GM18505 (cell line): ENCODE measurements around the gene TRABD2A.
"Not testable (repeated sequence)": the region's sequence is repeated elsewhere in the genome, so short reads cannot be mapped to it uniquely, and the experiment has no call there.

Experiments
- ATAC-seq: cut with Tn5 transposase; IDR thresholded peaks from one replicate; pipeline ENCODE4 v1.9.1; 2021; ENCODE audit not compliant: unreplicated experiment
- POLR2A ChIP-seq: IDR thresholded peaks from 4 replicates; pipeline ENCODE4 v1.6.1; 2011; ENCODE audit warnings: borderline replicate concordance; ENCODE audit not compliant: insufficient read depth, insufficient read length; ENCODE audit errors: extremely low read depth

Gene TRABD2A, protein sequence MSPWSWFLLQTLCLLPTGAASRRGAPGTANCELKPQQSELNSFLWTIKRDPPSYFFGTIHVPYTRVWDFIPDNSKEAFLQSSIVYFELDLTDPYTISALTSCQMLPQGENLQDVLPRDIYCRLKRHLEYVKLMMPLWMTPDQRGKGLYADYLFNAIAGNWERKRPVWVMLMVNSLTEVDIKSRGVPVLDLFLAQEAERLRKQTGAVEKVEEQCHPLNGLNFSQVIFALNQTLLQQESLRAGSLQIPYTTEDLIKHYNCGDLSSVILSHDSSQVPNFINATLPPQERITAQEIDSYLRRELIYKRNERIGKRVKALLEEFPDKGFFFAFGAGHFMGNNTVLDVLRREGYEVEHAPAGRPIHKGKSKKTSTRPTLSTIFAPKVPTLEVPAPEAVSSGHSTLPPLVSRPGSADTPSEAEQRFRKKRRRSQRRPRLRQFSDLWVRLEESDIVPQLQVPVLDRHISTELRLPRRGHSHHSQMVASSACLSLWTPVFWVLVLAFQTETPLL

DNA sequence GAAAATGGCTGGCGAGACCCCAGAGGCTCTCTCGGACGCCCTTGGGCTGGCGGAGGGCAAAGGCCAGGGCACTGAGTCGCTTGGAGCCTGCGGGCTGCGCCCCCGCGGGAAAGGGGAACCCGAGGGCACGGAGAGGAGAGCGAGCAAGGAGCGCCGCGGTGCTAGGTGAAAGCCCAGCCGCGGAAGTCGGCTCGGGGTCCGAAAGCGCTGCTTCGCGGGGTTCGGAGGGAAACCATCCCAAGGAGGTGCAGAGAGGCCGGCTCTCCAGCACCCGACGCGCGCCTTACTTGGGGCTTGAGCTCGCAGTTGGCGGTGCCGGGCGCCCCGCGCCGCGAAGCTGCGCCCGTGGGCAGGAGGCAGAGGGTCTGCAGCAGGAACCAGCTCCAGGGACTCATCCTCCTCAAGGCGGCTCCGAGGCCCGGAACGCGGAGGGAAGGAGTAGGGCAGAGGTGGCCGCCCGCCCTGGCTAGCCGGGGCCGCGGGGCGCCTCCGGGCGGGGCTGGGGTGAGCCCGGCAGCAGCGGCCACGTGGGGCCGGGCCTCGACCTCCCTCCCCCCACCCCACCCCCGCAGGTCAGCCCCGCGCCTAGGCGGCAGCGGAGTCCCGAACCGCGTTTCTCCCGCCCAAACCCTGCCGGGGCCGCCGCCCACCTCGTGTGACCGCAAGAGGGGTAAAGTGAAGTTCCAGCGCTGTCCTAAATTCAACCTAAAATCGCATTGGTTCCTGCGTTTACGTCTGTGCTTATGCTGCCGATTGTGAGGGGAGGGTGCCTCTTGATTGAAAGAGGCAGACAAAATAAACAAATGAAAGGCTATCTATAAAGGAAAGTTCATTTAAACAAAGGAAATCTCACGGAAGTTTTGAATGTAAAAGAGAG is at the start of gene TRABD2A:
TSS of gene TRABD2A (minus strand) at position 440 of the 877 bp plus-strand sequence. CDS start at position 395, 45 bp downstream.
- no peak for TF ChIP-seq POLR2A
- ATAC-seq, result no peak

GRCh38 chr2:84927275-84927627 is 46.4 kb upstream of the TRABD2A start:
- ATAC-seq, result no peak
- no peak for TF ChIP-seq POLR2A

- peak; percentile 77 for ATAC-seq
Measured at GRCh38 chr2:84925724-84926376, 45.0 kb upstream of the TRABD2A start.

DNA sequence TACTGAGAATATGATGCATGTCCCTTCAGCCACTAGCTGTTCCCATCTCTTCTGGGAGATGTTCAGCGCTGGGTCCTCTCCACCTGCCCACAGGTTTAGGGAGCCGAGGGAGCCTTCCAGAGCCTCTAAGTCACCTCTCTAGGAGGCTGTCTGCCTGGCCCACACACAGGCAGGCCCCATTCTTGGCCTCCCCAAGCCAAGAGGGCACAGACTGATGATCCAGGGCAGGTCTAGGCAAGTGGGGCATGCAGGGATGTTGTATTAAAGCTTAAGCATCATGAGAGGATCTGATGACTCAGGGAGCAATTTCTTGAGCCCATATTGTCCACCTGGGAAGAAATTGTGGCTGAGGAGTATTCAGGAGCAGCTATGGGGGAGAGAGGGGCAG is 44.4 kb upstream of the TRABD2A start:
- TF ChIP-seq POLR2A, result no peak
- peak; percentile 1 for ATAC-seq

More at GRCh38 chr2:84925724-84926376, 45.0 kb upstream of the TRABD2A start:
- TF ChIP-seq POLR2A, result peak; percentile 35

DNA sequence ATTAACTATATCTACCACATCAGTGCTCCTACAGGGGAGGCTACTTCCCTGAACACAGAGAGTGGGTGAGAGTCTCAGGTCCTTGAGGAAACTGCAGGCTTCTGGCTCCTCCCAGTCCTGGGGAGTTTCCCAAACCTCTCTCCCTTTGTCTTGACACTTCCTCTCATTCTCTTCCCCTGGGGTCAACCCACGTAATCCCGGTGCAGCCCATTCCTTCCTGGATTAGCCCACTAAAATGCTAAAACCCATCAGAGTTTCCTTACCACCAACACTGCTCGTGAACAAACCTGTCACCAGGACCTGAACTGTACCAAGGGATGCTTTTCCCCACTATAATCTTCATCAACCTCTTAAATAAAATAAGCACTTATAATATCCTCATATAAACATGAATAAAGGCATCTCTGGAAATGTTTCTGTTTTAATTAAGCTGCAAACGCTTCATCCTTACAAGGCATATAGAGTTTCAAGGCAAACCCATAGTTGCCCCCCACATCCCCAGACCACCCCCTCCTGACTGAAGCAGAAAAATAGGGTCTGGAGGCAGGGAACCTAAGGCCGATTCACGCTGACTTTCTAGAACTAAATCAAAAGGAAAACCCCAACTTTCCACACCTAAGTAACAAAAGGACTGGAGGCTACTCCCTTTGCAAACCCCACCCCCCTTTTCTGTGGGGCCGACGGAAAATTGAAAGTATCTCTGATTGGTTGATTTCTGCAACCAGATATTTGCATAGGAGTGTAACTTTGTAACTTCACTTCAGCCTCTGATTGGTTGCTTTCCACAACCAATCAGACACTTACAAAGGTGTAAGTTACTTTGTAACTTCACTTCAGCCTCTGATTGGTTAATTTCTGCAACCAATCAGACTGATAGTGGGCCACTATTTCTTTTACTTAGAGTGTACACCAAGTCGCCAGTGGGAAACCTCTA is 43.6 kb upstream of the TRABD2A start:
- ATAC-seq, result no peak
- TF ChIP-seq POLR2A, result peak; percentile 29

DNA sequence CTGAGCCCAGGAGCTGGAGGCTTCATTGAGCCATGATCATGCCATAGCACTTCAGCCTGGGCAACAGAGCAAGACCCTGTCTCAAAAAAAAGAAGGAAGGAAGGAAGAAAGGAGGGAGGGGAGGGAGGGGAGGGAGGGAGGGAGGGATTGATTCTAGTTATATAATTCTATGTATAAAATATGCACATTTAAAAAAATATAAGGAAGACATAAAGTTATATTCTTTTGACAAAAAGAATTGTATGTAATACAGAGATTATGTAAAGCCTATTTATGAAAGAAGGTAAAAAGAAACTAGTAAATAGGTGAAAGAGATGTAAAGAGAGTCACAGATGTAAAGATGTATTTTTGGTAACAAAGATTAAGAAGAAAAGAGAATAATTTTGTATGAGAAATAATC is 42.1 kb upstream of the TRABD2A start:
- TF ChIP-seq POLR2A, result no peak
- no peak for ATAC-seq

DNA sequence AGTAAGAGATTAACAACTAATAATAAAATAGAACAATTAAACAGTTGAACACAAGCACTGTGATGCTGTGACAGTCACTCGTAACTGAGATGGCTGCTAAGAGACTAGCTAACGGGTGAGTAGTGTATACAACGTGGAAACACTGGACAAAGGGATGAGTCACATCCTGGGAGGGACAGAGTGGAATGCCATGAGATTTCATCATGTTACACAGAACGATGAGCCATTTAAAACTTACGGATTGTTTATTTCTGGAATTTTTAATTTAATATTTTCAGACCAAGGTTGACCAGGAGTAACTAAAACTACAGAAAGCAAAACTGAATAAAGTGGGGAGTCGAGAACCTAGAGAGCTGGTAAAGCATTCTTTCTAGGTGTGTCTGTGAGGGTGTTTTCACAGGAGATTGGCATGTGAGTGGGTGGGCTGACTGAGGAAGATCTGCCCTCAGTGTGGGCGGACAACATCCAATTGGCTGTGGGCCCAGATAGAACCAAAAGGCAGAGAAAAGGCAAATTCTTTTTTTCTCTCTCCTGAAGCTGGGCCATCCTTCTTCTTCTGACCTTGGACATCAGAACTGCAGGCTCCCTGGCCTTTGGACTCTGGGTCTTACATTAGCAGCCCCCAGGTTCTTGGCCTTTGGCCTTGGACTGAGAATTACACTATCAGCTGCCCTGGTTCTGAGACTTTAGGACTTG is 39.1 kb upstream of the TRABD2A start:
- TF ChIP-seq POLR2A, result peak; percentile 52
- peak; percentile 41 for ATAC-seq

DNA sequence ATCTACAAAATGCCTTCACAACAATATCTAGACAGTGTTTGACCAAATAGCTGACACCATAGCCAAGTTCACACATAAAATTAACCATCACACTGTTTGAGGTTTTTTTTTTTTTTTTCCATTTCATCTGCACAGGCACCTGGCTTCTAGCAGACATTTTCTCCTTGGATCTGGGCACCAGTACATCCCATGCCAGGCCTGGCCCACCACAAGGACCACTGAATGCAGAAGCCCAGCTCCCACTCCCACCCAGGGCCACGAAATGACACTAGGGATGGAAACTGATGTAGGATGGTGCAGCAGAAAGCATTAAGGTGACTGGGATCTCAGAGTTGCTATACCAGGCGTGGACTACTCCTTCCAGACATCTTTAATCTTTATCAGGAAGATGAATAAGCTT is 37.5 kb upstream of the TRABD2A start:
- TF ChIP-seq POLR2A, result no peak
- ATAC-seq, result no peak

DNA sequence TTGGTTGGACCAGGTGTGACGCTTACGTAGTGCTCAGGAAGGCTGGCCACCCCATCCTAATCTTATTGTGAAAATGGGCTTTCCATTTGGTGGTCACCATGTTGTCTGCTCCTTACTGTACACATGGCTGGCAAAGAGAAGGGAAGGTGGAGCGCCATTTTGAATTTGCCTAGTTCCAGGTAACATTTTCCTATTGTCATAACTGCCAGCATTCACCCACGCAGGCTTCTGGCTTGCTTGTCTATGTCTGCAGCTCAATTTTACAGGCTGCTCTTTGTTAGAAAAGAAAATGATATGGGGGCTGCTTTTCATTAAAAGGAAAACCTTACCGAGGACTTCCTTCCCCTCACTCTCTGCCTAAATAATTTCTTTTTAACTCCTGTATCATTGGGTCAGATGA is 36.9 kb upstream of the TRABD2A start:
- not testable (repeated sequence) for ATAC-seq

DNA sequence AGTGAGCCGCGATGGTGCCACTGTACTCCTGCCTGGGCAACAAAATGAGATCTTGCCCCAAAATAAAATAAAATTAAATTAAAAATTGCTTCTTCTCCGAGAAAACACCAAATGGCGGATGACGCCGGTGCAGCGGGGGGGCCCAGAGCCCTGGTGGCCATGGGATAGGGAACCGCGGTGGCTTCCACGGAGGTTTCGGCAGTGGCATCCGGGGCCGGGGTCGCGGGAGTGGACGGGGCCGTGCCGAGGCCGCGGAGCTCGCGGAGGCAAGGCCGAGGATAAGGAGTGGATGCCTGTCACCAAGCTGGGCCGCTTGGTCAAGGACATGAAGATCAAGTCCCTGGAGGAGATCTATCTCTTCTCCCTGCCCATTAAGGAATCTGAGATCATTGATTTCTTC is 34.8 kb upstream of the TRABD2A start:
- ATAC-seq, result not testable (repeated sequence)

GRCh38 chr2:84914334-84914733 is 33.5 kb upstream of the TRABD2A start:
- no peak for ATAC-seq
- TF ChIP-seq POLR2A, result no peak

DNA sequence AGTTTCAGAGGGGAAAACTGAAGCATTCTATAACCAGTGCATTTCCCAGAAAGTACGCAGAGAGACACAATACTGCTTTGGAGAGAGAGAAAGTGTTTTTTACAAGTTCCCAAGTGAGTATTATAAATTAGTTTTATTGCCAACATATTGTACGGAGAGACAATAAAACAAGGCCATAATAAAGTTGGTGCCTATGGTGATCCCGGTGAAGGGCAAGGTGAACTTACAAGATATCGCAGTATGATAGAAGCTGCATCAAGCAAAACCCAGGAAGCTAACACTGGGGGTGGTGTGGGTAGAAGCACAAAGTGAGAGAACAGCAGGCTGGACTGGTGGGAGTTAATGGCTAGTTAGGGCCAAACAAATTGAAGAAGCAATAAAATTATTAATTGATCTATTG is 32.1 kb upstream of the TRABD2A start:
- ATAC-seq, result no peak
- TF ChIP-seq POLR2A, result no peak
